VCaP (cell line): ENCODE results near the gene FYN.

Source experiments
- H3K27ac ChIP-seq: fragments of 450-650 bp; 2 replicates; pipeline ENCODE4 v1.5.1; 2017
- TF ChIP-seq, protein P1 (sequence below): fragments of 450-650 bp; conservative IDR thresholded peaks from 2 replicates; pipeline ENCODE4 v1.5.1; 2017; ENCODE audit warnings: mild to moderate bottlenecking, moderate library complexity

FYN gene

DNA sequence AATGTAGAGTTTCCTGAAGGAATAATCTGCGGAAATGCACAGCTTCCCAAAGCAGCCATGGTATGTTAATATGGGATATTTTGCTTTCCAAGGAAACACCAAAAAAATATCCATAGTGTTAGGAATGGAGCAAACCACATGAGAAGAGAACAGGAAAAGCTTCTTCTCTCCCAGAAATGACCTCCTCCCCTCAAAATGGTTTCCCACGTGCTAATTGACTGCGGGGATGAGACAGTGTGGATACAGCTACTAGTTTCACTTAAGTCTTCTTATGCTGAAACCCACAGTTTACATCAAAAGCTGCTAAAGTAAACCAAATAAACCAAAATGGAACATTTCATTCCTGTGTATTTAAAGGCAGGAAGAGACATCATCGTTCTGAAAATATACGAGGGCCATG lies 69.4 kb downstream of the FYN start:
- no peak overlapping the region for H3K27ac ChIP-seq

DNA sequence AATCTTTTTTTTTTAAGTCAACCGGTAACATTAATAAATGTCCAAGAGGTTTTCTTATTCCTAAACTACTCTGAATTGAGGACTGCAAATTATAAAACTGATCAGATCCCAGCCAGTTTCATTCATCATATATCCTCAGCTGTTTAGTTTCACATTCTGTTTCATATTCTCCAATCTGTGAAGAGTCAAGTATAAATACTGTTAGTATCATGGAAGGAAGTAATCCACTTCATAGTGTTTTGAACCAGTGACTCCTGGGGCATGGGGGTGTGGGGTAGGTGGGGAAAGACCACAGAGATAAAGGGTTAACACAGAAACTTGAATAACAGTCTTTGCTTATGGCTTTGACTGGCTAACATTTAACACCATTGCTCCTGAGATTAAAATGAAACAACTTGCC lies 69.9 kb downstream of the FYN start:
- no peak overlapping the region for H3K27ac ChIP-seq
- TF ChIP-seq, protein P1, sequence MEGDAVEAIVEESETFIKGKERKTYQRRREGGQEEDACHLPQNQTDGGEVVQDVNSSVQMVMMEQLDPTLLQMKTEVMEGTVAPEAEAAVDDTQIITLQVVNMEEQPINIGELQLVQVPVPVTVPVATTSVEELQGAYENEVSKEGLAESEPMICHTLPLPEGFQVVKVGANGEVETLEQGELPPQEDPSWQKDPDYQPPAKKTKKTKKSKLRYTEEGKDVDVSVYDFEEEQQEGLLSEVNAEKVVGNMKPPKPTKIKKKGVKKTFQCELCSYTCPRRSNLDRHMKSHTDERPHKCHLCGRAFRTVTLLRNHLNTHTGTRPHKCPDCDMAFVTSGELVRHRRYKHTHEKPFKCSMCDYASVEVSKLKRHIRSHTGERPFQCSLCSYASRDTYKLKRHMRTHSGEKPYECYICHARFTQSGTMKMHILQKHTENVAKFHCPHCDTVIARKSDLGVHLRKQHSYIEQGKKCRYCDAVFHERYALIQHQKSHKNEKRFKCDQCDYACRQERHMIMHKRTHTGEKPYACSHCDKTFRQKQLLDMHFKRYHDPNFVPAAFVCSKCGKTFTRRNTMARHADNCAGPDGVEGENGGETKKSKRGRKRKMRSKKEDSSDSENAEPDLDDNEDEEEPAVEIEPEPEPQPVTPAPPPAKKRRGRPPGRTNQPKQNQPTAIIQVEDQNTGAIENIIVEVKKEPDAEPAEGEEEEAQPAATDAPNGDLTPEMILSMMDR = no peak

More for the DNA sequence above, 69.4 kb downstream of the FYN start:
- TF ChIP-seq, protein P1 = no peak

DNA sequence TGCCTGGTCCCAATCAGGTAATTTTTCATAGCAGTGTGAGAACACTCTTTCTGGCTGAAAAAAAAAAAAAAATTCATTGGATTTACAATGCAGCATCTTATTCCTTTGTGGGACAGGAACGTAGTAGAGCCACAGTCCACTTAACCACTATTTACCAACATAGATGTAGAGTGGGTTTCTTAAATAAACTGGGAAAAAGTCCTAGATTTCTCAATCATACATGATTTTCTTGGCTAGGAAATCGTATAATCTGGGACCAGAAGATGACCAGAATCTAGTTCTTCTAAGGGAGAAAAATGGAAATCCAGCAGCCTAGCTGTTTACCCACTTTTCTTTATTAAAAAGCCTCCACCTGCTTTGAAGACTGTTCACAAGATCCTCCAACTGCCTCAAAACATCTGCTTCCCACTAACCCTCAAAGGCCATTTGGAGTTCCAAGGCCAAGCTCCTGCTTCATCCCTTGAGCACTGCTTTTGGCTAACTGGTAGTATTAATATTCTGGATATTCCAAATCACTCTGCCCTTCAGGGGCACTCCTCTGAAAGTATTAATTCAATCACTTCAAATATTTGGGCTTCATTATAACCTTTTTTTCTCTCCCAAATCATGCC lies 70.4 kb downstream of the FYN start:
- no peak overlapping the region for H3K27ac ChIP-seq

DNA sequence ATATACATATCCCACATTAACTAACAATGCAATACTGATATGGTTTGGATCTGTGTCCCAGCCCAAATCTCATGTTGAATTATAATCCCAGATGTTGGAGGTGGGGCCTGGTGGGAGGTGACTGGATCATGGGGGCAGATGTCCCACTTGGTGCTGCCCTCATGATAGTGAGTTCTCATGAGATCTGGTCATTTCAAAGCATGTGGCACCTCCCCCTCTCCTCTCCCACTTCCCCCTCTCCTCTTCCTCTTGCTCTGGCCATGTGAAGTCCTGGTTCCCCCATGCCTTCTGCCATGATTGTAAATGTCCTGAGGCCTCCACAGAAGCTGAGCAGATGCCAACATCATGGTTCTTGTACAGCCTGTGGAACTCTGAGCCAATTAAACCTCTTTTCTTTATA lies 71.2 kb downstream of the FYN start:
- no peak overlapping the region for H3K27ac ChIP-seq
- TF ChIP-seq, protein P1 = no peak

More for the DNA sequence above, 70.4 kb downstream of the FYN start:
- TF ChIP-seq, protein P1 = no peak

DNA sequence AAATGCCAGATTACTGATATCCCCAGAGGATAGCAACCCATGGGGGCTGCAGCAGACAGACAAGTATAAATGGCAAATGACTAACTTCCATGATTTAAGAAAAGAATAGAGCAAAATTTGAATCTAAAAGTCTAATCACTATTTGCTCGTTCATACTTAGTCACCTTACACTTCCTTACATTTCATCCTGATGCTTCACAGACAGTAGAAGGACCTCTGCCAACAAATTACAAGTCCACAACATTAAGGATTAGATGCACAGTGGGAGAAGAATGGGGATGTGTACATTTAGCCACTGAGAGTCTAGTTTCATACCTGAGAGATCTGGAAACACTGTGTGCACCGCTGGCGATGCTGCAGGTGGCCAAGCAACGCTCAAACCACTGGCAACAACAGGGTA lies 72.4 kb downstream of the FYN start:
- H3K27ac ChIP-seq = no peak overlapping the region
- TF ChIP-seq, protein P1 = no peak

DNA sequence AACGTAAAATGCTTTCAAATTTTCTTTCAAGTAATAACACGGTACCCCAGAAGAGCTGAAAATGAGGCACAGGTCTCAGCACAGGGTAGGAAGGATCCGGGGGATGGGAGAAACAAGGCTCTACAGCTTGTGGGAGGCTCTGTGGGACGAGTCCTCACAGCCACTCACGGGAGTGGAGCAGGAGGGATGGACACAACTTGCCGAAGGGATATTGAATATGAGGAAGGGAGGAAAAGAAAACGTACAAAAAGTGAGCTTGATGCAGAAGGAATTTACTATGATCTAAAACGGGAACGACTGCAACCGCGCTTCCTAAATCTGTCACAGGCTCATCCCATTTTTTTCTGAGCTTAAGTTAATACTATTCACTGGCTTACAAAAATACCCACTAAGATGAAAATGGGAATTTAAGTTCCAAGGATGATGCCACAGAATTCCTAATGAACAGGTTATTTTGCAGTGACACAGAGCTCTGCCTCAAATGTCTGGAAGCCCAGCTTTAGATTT lies 72.9 kb downstream of the FYN start:
- TF ChIP-seq, protein P1 = no peak

DNA sequence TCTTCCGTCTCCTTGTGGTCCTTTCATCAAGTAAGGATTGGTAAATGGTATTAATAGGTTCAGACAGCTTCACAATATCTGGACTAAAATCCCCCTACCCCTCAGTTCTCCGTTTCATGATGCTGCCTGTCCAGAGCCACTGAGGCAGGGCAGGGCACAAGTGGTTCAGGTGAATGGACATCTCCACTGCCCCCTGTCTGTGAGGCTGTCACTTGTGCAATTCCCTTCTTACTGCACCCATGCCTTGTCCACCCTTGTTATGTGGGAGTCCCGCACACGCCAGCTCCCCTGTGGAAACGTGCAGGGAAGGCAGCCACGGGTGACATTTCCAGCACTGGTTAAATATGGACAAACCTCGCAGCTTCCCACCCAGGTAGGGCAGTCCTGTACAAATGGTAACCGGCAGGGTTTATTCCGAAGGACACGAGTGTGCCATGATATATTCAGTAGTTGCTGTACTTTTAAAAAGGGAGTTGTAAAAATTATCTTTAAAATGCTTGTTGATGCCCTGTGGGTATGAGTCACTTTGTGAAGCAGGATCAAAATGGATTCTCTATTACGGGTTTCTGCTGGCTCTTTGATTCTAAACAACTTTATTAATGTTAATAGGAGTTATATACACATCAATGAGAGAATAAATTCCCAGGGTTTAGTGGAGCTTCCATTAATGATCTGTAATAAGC lies 73.5 kb downstream of the FYN start:
- TF ChIP-seq, protein P1 = no peak
- H3K27ac ChIP-seq = no peak overlapping the region

More for the DNA sequence above, 72.9 kb downstream of the FYN start:
- H3K27ac ChIP-seq = no peak overlapping the region
